Psoas muscle (tissue), 8 donors: ENCODE measurements around the gene TENM4. TPM values are rescaled to one million over a fixed set of nuclear protein-coding genes. Genes with fewer than 3 reads are reported as not detected.

Experiments
- ATAC-seq, 4 donors: fragments of 200-7000 bp; cut with Tn5 transposase; one replicate each; pipeline ENCODE4 v1.9.1; 2020; ENCODE audit warnings: moderate library complexity in 3 of 4, mild to moderate bottlenecking in 2 of 4
- DNase-seq, 2 donors: peaks; one replicate each; pipeline ENCODE4 v3.0.0-alpha.2; 2020
- H3K27ac ChIP-seq: fragments of 200-600 bp; one replicate; pipeline ENCODE4 v1.8.0; 2022
- H3K27me3 ChIP-seq, 3 donors: fragments of 200-600 bp in 1 of 3; one replicate each; pipeline versions ENCODE4 v1.6.1 to v1.8.0; 2013 to 2022; ENCODE audit warnings: low read length in 2 of 3, mild to moderate bottlenecking in 2 of 3, moderate library complexity in 1 of 3; ENCODE audit not compliant: insufficient read depth in 3 of 3
- H3K36me3 ChIP-seq, 2 donors: fragments of 200-600 bp in 1 of 2; one replicate each; pipeline versions ENCODE4 v1.6.1 to v1.8.0; 2013 to 2022; ENCODE audit warnings: low read depth in 1 of 2, mild to moderate bottlenecking in 1 of 2, moderate library complexity in 1 of 2; ENCODE audit not compliant: insufficient read depth in 1 of 2
- H3K4me1 ChIP-seq: fragments of 200-600 bp; one replicate; pipeline ENCODE4 v1.8.0; 2022
- H3K4me3 ChIP-seq: fragments of 200-600 bp; one replicate; pipeline ENCODE4 v1.8.0; 2022; ENCODE audit warnings: mild to moderate bottlenecking
- H3K9me3 ChIP-seq: fragments of 200-600 bp; one replicate; pipeline ENCODE4 v1.8.0; 2022
- CTCF ChIP-seq: fragments of 200-600 bp; IDR thresholded peaks from one replicate; pipeline ENCODE4 v1.8.0; 2022; ENCODE audit warnings: antibody characterized with exemption
- WGBS, 3 donors: extraction: QIAGEN DNeasy Blood & Tissue Kit; methylation state at CpG; one replicate each; pipeline versions ENCODE4 v1.1.6 to v1.1.7; 2013; 5-methylcytosine and 5-hydroxymethylcytosine counted together
- intact Hi-C, 2 donors: fragments of 100-400 bp; cut with DNase I; formaldehyde crosslinking; loops; one replicate each; pipeline versions ENCODE4 v1.11.0 to v1.14.2; 2022
- polyA plus RNA-seq, 3 donors: library from polyadenylated mRNA; stranded (reverse); fragments of 200-250 nt; gene quantifications; one replicate each; pipeline ENCODE4 v1.2.3, GENCODE V29; 2013
- total RNA-seq, 4 donors: library from RNA; stranded (reverse); fragmentation: NEBNext Ultra II Directional in 2 of 4; extraction: Animal tissue kit (Norgen Biotek cat#: 25700) in 2 of 4; gene quantifications; one replicate each; pipeline versions ENCODE4 v1.2.1 to v1.2.4, GENCODE V29; 2021 to 2023
- donor health status: healthy with polysubstance abuse.
- donor health status: DM: no; HTN: no; CAD: no; lungs with moderate emphysema.
- donor health status: Bipolar disorder and iron deficiency.
- donor health status: healthy.
- donor health status: DM: yes; HTN: yes; CAD: no.
- donor health status: DM: no; HTN: no; CAD: no.
- donor health status: DM: no; HTN: no; CAD: no.
- donor health status: DM: yes; HTN: yes; CAD: no.

The TENM4 gene
- total and polyA plus RNA-seq, 7 donors: 0.05 to 1.7 (median 0.48) TPM

GRCh38 chr11:79400206-79400605 is 40.6 kb downstream of the TENM4 start:
- Histone ChIP-seq H3K27me3 (peaks cover 0 to 7% (median 0%) of the 10 kb centered on the region in 3 donors), H3K4me3 (no peak overlapping the region), H3K9me3 (no peaks in the 10 kb centered on the region), H3K27ac (no peak overlapping the region), H3K4me1 (no peaks in the 10 kb centered on the region), H3K36me3 (no peaks in the 10 kb centered on the region)
- 45 to 64% (median 54%) methylated on average over 2 of the region's 2 CpGs for WGBS, 3 donors
- ATAC-seq (no peak), DNase-seq (no peak)
- no peak for TF ChIP-seq CTCF
- intact Hi-C loops: loop anchor here in 1 of 2 donors (5.0 kb wide), 1 partner anchor 92 kb away; no protein-coding TSS in a partner anchor

GRCh38 chr11:79397252-79397651 is 43.6 kb downstream of the TENM4 start:
- Histone ChIP-seq H3K27me3 (peaks cover 0 to 7% (median 0%) of the 10 kb centered on the region in 3 donors), H3K27ac (no peak overlapping the region), H3K36me3 (no peaks in the 10 kb centered on the region), H3K4me1 (no peaks in the 10 kb centered on the region), H3K4me3 (no peak overlapping the region), H3K9me3 (no peaks in the 10 kb centered on the region)
- DNase-seq: no peak
- ATAC-seq: no peak
- no peak for TF ChIP-seq CTCF
- intact Hi-C loops: no loop called here
- 84 to 96% (median 89%) methylated on average over 1 of the region's 1 CpG for WGBS, 3 donors

GRCh38 chr11:79396674-79397073 is 44.2 kb downstream of the TENM4 start:
- no peak overlapping the region for H3K27ac ChIP-seq
- H3K4me1 ChIP-seq: no peaks in the 10 kb centered on the region
- no peak overlapping the region for H3K4me3 ChIP-seq
- ATAC-seq (no peak), DNase-seq (no peak)
- intact Hi-C loops: no loop called here
- no peaks in the 10 kb centered on the region for H3K36me3 ChIP-seq
- H3K9me3 ChIP-seq: no peaks in the 10 kb centered on the region
- peaks cover 0 to 3% (median 0%) of the 10 kb centered on the region in 3 donors for H3K27me3 ChIP-seq
- no peak for TF ChIP-seq CTCF
- 88 to 97% (median 89%) methylated on average over 4 of the region's 4 CpGs for WGBS, 3 donors

GRCh38 chr11:79396001-79396400 is 44.8 kb downstream of the TENM4 start:
- H3K4me3 ChIP-seq: no peak overlapping the region
- intact Hi-C loops: no loop called here
- no peak for TF ChIP-seq CTCF
- H3K36me3 ChIP-seq: no peaks in the 10 kb centered on the region
- no peak for DNase-seq
- no peak for ATAC-seq
- no peak overlapping the region for H3K27ac ChIP-seq
- H3K27me3 ChIP-seq: peaks cover 0 to 2% (median 0%) of the 10 kb centered on the region in 3 donors
- H3K9me3 ChIP-seq: no peaks in the 10 kb centered on the region
- peaks cover 4% of the 10 kb centered on the region for H3K4me1 ChIP-seq

GRCh38 chr11:79393362-79394043 is 47.3 kb downstream of the TENM4 start:
- Histone ChIP-seq H3K36me3 (no peaks in the 10 kb centered on the region), H3K9me3 (no peaks in the 10 kb centered on the region), H3K27me3 (peaks cover 0 to 2% (median 0%) of the 10 kb centered on the region in 3 donors), H3K4me3 (no peak overlapping the region), H3K27ac (no peak overlapping the region), H3K4me1 (peaks cover 8% of the 10 kb centered on the region)
- WGBS, 3 donors: 53 to 62% (median 56%) methylated on average over 9 of the region's 9 CpGs
- intact Hi-C loops: no loop called here
- no peak for TF ChIP-seq CTCF
- DNase-seq (no peak), ATAC-seq (no peak)
